Neural cell (in vitro differentiated cells): ENCODE measurements around the gene SRI.

Experiments used
- EP300 ChIP-seq: fragments of 450-650 bp; conservative IDR thresholded peaks from 2 replicates; pipeline ENCODE4 v1.6.1; 2014; ENCODE audit warnings: antibody characterized with exemption, mild to moderate bottlenecking, moderate library complexity; ENCODE audit not compliant: poor library complexity, severe bottlenecking
- EZH2 ChIP-seq: fragments of 200-600, 300-800 bp; shearing (Covaris generic), sonication (generic); IDR thresholded peaks from 2 replicates; pipeline ENCODE4 v1.6.1; 2014; ENCODE audit warnings: antibody characterized with exemption, low read length, borderline replicate concordance, mild to moderate bottlenecking; ENCODE audit not compliant: insufficient read depth, poor library complexity, severe bottlenecking
- MXI1 ChIP-seq: fragments of 450-650 bp; conservative IDR thresholded peaks from 2 replicates; pipeline ENCODE4 v1.6.1; 2014; ENCODE audit warnings: antibody characterized with exemption, mild to moderate bottlenecking; ENCODE audit not compliant: poor library complexity, severe bottlenecking
- POLR2AphosphoS5 ChIP-seq: IDR thresholded peaks from 2 replicates; pipeline ENCODE4 v1.6.1; 2012
- RAD21 ChIP-seq: fragments of 450-650 bp; conservative IDR thresholded peaks from 2 replicates; pipeline ENCODE4 v1.6.1; 2014; ENCODE audit warnings: antibody characterized with exemption, mild to moderate bottlenecking, moderate library complexity
- SMC3 ChIP-seq: fragments of 450-650 bp; conservative IDR thresholded peaks from 2 replicates; pipeline ENCODE4 v1.6.1; 2014; ENCODE audit warnings: antibody characterized with exemption, mild to moderate bottlenecking, moderate library complexity; ENCODE audit not compliant: poor library complexity
- TAF1 ChIP-seq: IDR thresholded peaks from 2 replicates; pipeline ENCODE4 v1.6.1; 2012; ENCODE audit warnings: low read depth
- TF ChIP-seq, protein P1 (sequence below): fragments of 450-650 bp; IDR thresholded peaks from 2 replicates; pipeline ENCODE4 v1.5.1; 2014; ENCODE audit warnings: antibody characterized with exemption, mild to moderate bottlenecking, moderate library complexity; ENCODE audit not compliant: poor library complexity, severe bottlenecking
- TF ChIP-seq, protein P2 (sequence below): IDR thresholded peaks from 2 replicates; pipeline ENCODE4 v1.6.1; 2012; ENCODE audit warnings: borderline replicate concordance

DNA sequence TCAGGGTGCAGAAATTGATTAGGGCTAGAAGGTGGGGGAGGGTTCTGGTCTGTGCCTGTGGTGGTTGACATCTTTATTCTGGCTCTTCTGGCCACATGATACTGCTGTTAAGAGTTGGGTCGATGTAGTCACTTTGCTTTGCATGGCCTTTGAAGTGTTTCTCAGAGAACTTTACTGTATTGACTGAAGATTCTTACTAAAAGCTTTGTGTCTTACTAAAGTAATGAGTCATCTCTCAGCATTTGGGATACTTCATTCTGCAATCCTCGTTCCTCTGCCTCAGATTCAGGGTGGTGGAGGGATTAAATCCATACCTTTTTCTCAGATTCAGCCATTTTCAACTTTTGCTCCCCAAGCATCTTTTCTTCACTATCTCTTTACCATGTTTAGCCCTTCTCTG, 48.2 kb upstream of the SRI start:
- TF ChIP-seq, protein P1, sequence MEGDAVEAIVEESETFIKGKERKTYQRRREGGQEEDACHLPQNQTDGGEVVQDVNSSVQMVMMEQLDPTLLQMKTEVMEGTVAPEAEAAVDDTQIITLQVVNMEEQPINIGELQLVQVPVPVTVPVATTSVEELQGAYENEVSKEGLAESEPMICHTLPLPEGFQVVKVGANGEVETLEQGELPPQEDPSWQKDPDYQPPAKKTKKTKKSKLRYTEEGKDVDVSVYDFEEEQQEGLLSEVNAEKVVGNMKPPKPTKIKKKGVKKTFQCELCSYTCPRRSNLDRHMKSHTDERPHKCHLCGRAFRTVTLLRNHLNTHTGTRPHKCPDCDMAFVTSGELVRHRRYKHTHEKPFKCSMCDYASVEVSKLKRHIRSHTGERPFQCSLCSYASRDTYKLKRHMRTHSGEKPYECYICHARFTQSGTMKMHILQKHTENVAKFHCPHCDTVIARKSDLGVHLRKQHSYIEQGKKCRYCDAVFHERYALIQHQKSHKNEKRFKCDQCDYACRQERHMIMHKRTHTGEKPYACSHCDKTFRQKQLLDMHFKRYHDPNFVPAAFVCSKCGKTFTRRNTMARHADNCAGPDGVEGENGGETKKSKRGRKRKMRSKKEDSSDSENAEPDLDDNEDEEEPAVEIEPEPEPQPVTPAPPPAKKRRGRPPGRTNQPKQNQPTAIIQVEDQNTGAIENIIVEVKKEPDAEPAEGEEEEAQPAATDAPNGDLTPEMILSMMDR = no peak
- TF ChIP-seq, protein P2, sequence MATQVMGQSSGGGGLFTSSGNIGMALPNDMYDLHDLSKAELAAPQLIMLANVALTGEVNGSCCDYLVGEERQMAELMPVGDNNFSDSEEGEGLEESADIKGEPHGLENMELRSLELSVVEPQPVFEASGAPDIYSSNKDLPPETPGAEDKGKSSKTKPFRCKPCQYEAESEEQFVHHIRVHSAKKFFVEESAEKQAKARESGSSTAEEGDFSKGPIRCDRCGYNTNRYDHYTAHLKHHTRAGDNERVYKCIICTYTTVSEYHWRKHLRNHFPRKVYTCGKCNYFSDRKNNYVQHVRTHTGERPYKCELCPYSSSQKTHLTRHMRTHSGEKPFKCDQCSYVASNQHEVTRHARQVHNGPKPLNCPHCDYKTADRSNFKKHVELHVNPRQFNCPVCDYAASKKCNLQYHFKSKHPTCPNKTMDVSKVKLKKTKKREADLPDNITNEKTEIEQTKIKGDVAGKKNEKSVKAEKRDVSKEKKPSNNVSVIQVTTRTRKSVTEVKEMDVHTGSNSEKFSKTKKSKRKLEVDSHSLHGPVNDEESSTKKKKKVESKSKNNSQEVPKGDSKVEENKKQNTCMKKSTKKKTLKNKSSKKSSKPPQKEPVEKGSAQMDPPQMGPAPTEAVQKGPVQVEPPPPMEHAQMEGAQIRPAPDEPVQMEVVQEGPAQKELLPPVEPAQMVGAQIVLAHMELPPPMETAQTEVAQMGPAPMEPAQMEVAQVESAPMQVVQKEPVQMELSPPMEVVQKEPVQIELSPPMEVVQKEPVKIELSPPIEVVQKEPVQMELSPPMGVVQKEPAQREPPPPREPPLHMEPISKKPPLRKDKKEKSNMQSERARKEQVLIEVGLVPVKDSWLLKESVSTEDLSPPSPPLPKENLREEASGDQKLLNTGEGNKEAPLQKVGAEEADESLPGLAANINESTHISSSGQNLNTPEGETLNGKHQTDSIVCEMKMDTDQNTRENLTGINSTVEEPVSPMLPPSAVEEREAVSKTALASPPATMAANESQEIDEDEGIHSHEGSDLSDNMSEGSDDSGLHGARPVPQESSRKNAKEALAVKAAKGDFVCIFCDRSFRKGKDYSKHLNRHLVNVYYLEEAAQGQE = no peak
- TF ChIP-seq EZH2 = no peak
- no peak for TF ChIP-seq TAF1
- TF ChIP-seq EP300 = no peak
- TF ChIP-seq SMC3 = no peak
- no peak for TF ChIP-seq POLR2AphosphoS5
- no peak for TF ChIP-seq RAD21
- no peak for TF ChIP-seq MXI1
